ACHN (cell line): ENCODE measurements around the gene ZFPM1.
A peak's percentile ranks its signal among the peaks of the same experiment; 100 is the strongest.

Source experiments
- DNase-seq: peaks from one replicate; pipeline ENCODE4 v3.0.0-alpha.2; 2015
- in situ Hi-C: cut with HindIII; loops from 2 replicates; pipeline ENCODE4 v1.10.0; 2017; ENCODE audit warnings: low sequenced_read_pairs, low pct_ligation_motif_present, low pct_unique_long_range_greater_than_20kb

ZFPM1 gene

GRCh38 chr16:88500255-88500661 lies 47.2 kb downstream of the ZFPM1 start:
- in situ Hi-C loops = no loop called here
- no peak for DNase-seq

GRCh38 chr16:88502371-88502770 lies 49.3 kb downstream of the ZFPM1 start:
- no peak for DNase-seq
- in situ Hi-C loops = no loop called here

GRCh38 chr16:88502776-88503280 lies 49.7 kb downstream of the ZFPM1 start:
- in situ Hi-C loops = no loop called here
- DNase-seq = no peak

- DNase-seq = peak; percentile 18
- in situ Hi-C loops = no loop called here
These were observed 50.3 kb downstream of the ZFPM1 start for GRCh38 chr16:88503374-88503770.

GRCh38 chr16:88503771-88504488 lies 50.9 kb downstream of the ZFPM1 start:
- in situ Hi-C loops = no loop called here
- DNase-seq = no peak

- in situ Hi-C loops = no loop called here
- no peak for DNase-seq
These were observed 51.7 kb downstream of the ZFPM1 start for GRCh38 chr16:88504489-88505404.

GRCh38 chr16:88505405-88506082 lies 52.5 kb downstream of the ZFPM1 start:
- in situ Hi-C loops = no loop called here
- DNase-seq = peak; percentile 47

GRCh38 chr16:88506723-88507122 lies 53.6 kb downstream of the ZFPM1 start:
- no peak for DNase-seq
- in situ Hi-C loops = no loop called here

GRCh38 chr16:88507231-88507743 lies 54.2 kb downstream of the ZFPM1 start:
- in situ Hi-C loops = no loop called here
- DNase-seq = no peak

- no peak for DNase-seq
- in situ Hi-C loops = no loop called here
These were observed 55.3 kb downstream of the ZFPM1 start for GRCh38 chr16:88508376-88508867.

GRCh38 chr16:88508868-88509748 lies 56.0 kb downstream of the ZFPM1 start:
- in situ Hi-C loops = no loop called here
- DNase-seq = no peak

- in situ Hi-C loops = no loop called here
- no peak for DNase-seq
These were observed 56.6 kb downstream of the ZFPM1 start for GRCh38 chr16:88509749-88510069.

- in situ Hi-C loops = no loop called here
- DNase-seq = no peak
These were observed 57.3 kb downstream of the ZFPM1 start for GRCh38 chr16:88510091-88510994.

- in situ Hi-C loops = no loop called here
- no peak for DNase-seq
These were observed 58.0 kb downstream of the ZFPM1 start for GRCh38 chr16:88511060-88511459.

GRCh38 chr16:88511906-88512305 lies 58.8 kb downstream of the ZFPM1 start:
- in situ Hi-C loops = no loop called here

GRCh38 chr16:88512728-88513696 lies 59.9 kb downstream of the ZFPM1 start:
- in situ Hi-C loops = no loop called here

More at GRCh38 chr16:88511906-88512305, 58.8 kb downstream of the ZFPM1 start:
- no peak for DNase-seq

More at GRCh38 chr16:88512728-88513696, 59.9 kb downstream of the ZFPM1 start:
- DNase-seq = no peak
